Measurements from ENCODE around the gene PSMB10.
"Not testable (repeated sequence)": the region's sequence is repeated elsewhere in the genome, so short reads cannot be mapped to it uniquely, and the experiment has no call there.

The PSMB10 gene

GRCh38 chr16:67940446-67941089, 3.9 kb upstream of the PSMB10 start:
- CTCF ChIA-PET: interaction anchor here (1.1 kb wide), 1 partner anchor 57 kb away, joined by 5 read pairs; no protein-coding TSS in a partner anchor
- POLR2A ChIA-PET: interaction anchor here (1.0 to 1.2 kb wide), 2 partner anchors 34 to 50 kb away, joined by 3 to 4 read pairs; no protein-coding TSS in a partner anchor
- no peak for DNase-seq (ENCODE audit: extremely low spot score)
- TF ChIP-seq BHLHE40 (IDR thresholded peaks at IDR 0.05; ENCODE audit: borderline replicate concordance) (no peak), FOXK2 (IDR thresholded peaks at IDR 0.05) (no peak), HDGF (IDR thresholded peaks at IDR 0.05; ENCODE audit: borderline replicate concordance) (no peak), L3MBTL2 (conservative IDR thresholded peaks at IDR 0.05) (no peak), TARDBP (IDR thresholded peaks at IDR 0.05) (no peak), SP1 (IDR thresholded peaks at IDR 0.05) (no peak), SUZ12 (IDR thresholded peaks at IDR 0.05) (no peak), PKNOX1 (IDR thresholded peaks at IDR 0.05) (no peak), FOXM1 (IDR thresholded peaks at IDR 0.05; ENCODE audit: borderline replicate concordance) (no peak), ARNT (IDR thresholded peaks at IDR 0.05) (no peak), NFRKB (IDR thresholded peaks at IDR 0.05) (no peak)

- TF ChIP-seq SP1 (IDR thresholded peaks at IDR 0.05): no peak
- TF ChIP-seq NFRKB (IDR thresholded peaks at IDR 0.05): no peak
- no peak for TF ChIP-seq HDGF (IDR thresholded peaks at IDR 0.05; ENCODE audit: borderline replicate concordance)
- no peak for TF ChIP-seq ELF4 (IDR thresholded peaks at IDR 0.05)
- TF ChIP-seq BHLHE40 (IDR thresholded peaks at IDR 0.05; ENCODE audit: borderline replicate concordance): no peak
- TF ChIP-seq TARDBP (IDR thresholded peaks at IDR 0.05): no peak
- no peak for TF ChIP-seq CTBP1 (IDR thresholded peaks at IDR 0.05; ENCODE audit: borderline replicate concordance)
- no peak for TF ChIP-seq FOXA1 (IDR thresholded peaks at IDR 0.05)
- no peak for TF ChIP-seq PKNOX1 (IDR thresholded peaks at IDR 0.05)
- no peak for TF ChIP-seq FOXM1 (IDR thresholded peaks at IDR 0.05; ENCODE audit: borderline replicate concordance)
- TF ChIP-seq SUZ12 (IDR thresholded peaks at IDR 0.05): no peak
- TF ChIP-seq ZNF384 (IDR thresholded peaks at IDR 0.05): no peak
- DNase-seq (ENCODE audit: extremely low spot score): no peak
- POLR2A ChIA-PET: interaction anchor here (1.0 kb wide), 1 partner anchor 49 kb away, joined by 3 read pairs; no protein-coding TSS in a partner anchor
- CTCF ChIA-PET: interaction anchor here (0.6 kb wide), 1 partner anchor 36 kb away, joined by 4 read pairs; no protein-coding TSS in a partner anchor
Observed at GRCh38 chr16:67939507-67940445, 3.1 kb upstream of the PSMB10 start.

GRCh38 chr16:67937713-67938112, 1.1 kb upstream of the PSMB10 start:
- CTCF ChIA-PET: interaction anchor here (0.7 to 1.0 kb wide), 2 partner anchors 54 to 1018 kb away, joined by 3 to 5 read pairs; no protein-coding TSS in a partner anchor
- DNase-seq (ENCODE audit: extremely low spot score); POLR2A ChIA-PET: not testable (repeated sequence)
- peak; percentile 54 for TF ChIP-seq ZNF384 (IDR thresholded peaks at IDR 0.05)

DNA sequence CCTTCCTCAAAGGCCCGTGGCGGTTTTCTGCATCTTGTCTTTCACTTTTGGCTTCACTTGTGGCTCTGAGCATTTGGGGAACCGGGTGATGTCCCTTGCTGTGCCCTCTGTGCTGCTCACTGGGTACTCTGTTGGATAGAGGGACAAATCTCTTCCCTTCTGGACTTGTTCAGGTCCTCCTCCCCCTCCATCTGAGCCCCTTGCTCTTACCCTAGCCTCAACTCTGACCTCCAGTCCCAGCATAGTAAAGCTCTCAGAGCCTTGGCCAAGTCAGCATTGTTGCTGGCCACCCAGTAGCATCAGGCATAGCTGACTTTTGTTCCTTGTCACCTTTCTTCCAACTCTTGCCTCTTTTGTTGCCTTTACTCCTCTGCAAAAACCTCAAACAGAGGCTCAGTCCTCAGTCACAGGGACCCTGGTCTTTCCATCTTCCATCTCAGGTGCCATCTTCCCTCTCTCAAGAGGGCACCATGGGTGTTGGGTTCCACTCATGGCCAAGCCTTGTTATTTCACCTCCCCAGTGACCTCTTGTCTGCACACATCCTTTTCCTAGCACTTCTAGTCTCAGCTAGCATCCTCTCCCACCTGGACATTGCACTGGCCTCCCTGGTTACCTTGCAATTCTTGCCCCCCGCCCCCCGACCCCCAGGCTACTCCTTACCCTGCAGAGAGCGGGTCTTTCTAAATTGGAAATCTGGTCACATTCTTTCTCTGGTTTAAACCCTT, 393 bp upstream of the PSMB10 start:
- no peak for DNase-seq (ENCODE audit: extremely low spot score)
- CTCF ChIA-PET: interaction anchor here (0.6 kb wide), 1 partner anchor 563 kb away, joined by 3 read pairs; no protein-coding TSS in a partner anchor
- POLR2A ChIA-PET: no interaction called here
- no peak for TF ChIP-seq CTBP1 (IDR thresholded peaks at IDR 0.05; ENCODE audit: borderline replicate concordance)
- no peak for TF ChIP-seq PKNOX1 (IDR thresholded peaks at IDR 0.05)
- TF ChIP-seq ARNT (IDR thresholded peaks at IDR 0.05): no peak
- TF ChIP-seq FOXM1 (IDR thresholded peaks at IDR 0.05; ENCODE audit: borderline replicate concordance): no peak
- no peak for TF ChIP-seq ZNF384 (IDR thresholded peaks at IDR 0.05)
- no peak for TF ChIP-seq ELF4 (IDR thresholded peaks at IDR 0.05)
- no peak for TF ChIP-seq FOXA1 (IDR thresholded peaks at IDR 0.05)
- TF ChIP-seq L3MBTL2 (conservative IDR thresholded peaks at IDR 0.05): no peak
- TF ChIP-seq TARDBP (IDR thresholded peaks at IDR 0.05): no peak
- no peak for TF ChIP-seq SUZ12 (IDR thresholded peaks at IDR 0.05)
- TF ChIP-seq SP1 (IDR thresholded peaks at IDR 0.05): no peak
- TF ChIP-seq FOXK2 (IDR thresholded peaks at IDR 0.05): no peak
- TF ChIP-seq NFRKB (IDR thresholded peaks at IDR 0.05): no peak
- no peak for TF ChIP-seq HDGF (IDR thresholded peaks at IDR 0.05; ENCODE audit: borderline replicate concordance)
- no peak for TF ChIP-seq BHLHE40 (IDR thresholded peaks at IDR 0.05; ENCODE audit: borderline replicate concordance)
- TF ChIP-seq LEF1 (IDR thresholded peaks at IDR 0.05; ENCODE audit: borderline replicate concordance): no peak

DNA sequence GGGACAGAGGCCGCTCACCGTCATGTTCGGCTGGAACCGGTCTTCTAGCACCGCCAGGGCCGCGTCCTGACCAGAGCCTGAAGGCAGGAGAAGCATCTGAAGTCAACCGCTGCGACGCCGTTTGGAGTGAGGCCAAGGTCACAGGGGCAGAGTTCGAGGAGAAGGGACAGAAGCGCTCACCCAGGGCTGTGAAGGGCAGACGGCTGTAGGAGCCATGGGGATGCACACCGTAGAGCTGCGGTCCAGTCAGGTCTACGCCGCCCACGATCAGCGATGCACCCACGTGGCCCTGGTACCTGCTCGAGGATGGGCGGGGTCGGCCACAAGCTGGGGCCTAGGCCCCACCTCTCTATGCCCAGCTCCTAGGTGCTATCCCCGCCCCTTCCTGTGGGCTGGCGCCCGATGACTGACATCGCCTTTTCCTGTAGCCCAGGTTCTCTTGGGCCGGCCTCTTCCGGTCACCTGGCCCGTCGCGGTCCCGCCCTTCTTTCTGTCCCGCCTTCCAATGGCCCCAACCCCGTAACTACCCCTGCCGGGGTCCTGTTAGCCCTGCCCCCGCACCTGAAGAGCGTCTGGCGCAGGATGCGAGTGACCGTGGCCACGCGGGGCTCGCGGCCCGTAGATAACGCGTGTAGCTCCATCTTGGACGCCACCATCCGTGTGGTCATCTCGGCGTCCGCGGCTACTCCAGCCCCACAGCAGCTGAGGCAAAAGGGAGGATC, 1.1 kb downstream of the PSMB10 start:
- POLR2A ChIA-PET: interaction anchor here (0.7 to 2.4 kb wide), 20 partner anchors 8 to 269 kb away, joined by 3 to 12 read pairs (median 4); partner anchors contain the start of genes C16orf86, ENKD1, LCAT and NUTF2
- TF ChIP-seq PKNOX1 (IDR thresholded peaks at IDR 0.05) (peak; percentile 98), CTBP1 (IDR thresholded peaks at IDR 0.05; ENCODE audit: borderline replicate concordance) (no peak), ARNT (IDR thresholded peaks at IDR 0.05) (no peak), ZNF384 (IDR thresholded peaks at IDR 0.05) (no peak), SUZ12 (IDR thresholded peaks at IDR 0.05) (no peak), FOXM1 (IDR thresholded peaks at IDR 0.05; ENCODE audit: borderline replicate concordance) (no peak), LEF1 (IDR thresholded peaks at IDR 0.05; ENCODE audit: borderline replicate concordance) (no peak), TARDBP (IDR thresholded peaks at IDR 0.05) (no peak), ELF4 (IDR thresholded peaks at IDR 0.05) (no peak), FOXA1 (IDR thresholded peaks at IDR 0.05) (no peak), SP1 (IDR thresholded peaks at IDR 0.05) (no peak), BHLHE40 (IDR thresholded peaks at IDR 0.05; ENCODE audit: borderline replicate concordance) (no peak), NFRKB (IDR thresholded peaks at IDR 0.05) (no peak), FOXK2 (IDR thresholded peaks at IDR 0.05) (no peak), HDGF (IDR thresholded peaks at IDR 0.05; ENCODE audit: borderline replicate concordance) (no peak), L3MBTL2 (conservative IDR thresholded peaks at IDR 0.05) (peak; percentile 73)
- CTCF ChIA-PET: interaction anchor here (0.5 to 1.4 kb wide), 4 partner anchors 70 to 415 kb away, joined by 3 read pairs; no protein-coding TSS in a partner anchor
- peak; percentile 97 for DNase-seq (ENCODE audit: extremely low spot score)
